ENCODE results near the gene IGFN1.

DNA sequence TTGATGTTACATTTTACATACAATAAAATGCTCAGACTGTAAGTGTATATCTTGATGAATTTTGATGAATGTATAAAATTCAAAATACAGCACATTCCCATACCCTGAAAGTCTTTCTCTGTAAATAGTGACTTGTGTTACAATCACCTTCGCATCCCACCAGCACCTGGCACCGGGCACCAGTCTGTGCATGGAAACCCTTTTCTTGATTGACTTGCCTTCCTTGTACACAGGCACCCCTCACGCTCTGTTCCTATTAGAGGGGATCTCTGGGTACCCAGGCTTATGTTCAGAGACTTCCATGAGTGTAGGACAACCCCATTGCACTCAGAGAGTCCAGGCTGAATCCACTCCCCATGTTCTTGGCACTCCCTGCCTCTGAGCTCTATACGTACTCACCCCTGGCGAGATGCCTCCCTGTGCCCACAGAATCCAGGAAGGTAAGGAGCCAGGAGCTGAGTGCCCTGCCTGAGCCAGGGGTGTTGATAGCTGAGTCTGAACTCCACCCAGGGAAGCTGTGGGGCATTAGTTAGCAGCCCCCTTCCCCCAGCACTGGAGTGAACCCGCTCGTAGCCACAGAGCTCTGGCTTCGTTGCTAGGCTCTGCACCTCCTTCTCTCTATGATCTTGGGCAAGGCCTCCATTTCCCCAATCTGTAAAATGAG is 70.2 kb downstream of the IGFN1 start:
- TF ChIP-seq, protein P1, sequence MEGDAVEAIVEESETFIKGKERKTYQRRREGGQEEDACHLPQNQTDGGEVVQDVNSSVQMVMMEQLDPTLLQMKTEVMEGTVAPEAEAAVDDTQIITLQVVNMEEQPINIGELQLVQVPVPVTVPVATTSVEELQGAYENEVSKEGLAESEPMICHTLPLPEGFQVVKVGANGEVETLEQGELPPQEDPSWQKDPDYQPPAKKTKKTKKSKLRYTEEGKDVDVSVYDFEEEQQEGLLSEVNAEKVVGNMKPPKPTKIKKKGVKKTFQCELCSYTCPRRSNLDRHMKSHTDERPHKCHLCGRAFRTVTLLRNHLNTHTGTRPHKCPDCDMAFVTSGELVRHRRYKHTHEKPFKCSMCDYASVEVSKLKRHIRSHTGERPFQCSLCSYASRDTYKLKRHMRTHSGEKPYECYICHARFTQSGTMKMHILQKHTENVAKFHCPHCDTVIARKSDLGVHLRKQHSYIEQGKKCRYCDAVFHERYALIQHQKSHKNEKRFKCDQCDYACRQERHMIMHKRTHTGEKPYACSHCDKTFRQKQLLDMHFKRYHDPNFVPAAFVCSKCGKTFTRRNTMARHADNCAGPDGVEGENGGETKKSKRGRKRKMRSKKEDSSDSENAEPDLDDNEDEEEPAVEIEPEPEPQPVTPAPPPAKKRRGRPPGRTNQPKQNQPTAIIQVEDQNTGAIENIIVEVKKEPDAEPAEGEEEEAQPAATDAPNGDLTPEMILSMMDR (IDR thresholded peaks at IDR 0.05; ENCODE audit: borderline replicate concordance, extremely low read depth, low read length, poor library complexity, severe bottlenecking), result no peak
- no peak for TF ChIP-seq EZH2 (IDR thresholded peaks at IDR 0.05; ENCODE audit: borderline replicate concordance, low read depth, low read length, severe bottlenecking)
